ENCODE results near the gene SPATA20. TPM values are rescaled to one million over a fixed set of nuclear protein-coding genes. Genes with fewer than 3 reads are reported as not detected.
A peak's percentile ranks its signal among the peaks of the same experiment; 100 is the strongest.

SPATA20 gene
- total RNA-seq, 1 donor from 2014 or later, result 25.8 TPM

DNA sequence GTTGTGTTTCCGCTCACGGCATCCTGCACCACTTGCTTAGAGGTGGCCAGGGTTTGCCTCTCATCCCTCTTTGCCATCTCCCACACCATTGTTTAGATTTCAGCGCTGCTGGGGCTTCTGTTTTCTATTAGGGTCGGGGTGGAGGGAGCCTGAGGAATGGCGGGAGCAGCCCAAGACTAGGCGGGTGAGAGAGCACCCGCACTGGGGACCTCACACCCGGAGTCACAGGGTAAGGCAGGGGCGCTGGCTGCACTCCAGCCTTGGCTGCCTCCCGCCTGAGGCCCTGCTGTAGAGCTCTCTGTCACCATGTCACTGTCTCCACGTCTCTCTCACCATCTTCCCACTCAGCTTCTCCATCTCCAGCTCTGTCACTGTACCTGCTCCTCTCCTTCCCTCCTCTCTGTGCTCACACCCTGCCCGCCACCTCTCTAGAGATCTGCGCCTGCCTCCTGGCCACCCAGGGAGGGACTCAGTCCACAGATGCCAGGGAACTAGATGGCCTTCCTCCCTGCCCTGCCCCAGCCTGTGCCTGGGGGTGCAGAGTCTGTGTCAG is 54.9 kb downstream of the SPATA20 start:
- no peak for DNase-seq (ENCODE audit: low read depth, low spot score)
- TF ChIP-seq, protein P1, sequence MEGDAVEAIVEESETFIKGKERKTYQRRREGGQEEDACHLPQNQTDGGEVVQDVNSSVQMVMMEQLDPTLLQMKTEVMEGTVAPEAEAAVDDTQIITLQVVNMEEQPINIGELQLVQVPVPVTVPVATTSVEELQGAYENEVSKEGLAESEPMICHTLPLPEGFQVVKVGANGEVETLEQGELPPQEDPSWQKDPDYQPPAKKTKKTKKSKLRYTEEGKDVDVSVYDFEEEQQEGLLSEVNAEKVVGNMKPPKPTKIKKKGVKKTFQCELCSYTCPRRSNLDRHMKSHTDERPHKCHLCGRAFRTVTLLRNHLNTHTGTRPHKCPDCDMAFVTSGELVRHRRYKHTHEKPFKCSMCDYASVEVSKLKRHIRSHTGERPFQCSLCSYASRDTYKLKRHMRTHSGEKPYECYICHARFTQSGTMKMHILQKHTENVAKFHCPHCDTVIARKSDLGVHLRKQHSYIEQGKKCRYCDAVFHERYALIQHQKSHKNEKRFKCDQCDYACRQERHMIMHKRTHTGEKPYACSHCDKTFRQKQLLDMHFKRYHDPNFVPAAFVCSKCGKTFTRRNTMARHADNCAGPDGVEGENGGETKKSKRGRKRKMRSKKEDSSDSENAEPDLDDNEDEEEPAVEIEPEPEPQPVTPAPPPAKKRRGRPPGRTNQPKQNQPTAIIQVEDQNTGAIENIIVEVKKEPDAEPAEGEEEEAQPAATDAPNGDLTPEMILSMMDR (conservative IDR thresholded peaks at IDR 0.05), result no peak
- Mint-ChIP-seq H3K4me1 (peaks cover 24% of the 10 kb centered on the region), H3K36me3 (ENCODE audit: low read depth) (no peaks in the 10 kb centered on the region), H3K27me3 (ENCODE audit: low read depth) (peaks cover 2% of the 10 kb centered on the region), H3K4me3 (no peak overlapping the region), H3K9me3 (no peaks in the 10 kb centered on the region), H3K27ac (ENCODE audit: unreplicated experiment) (peak overlapping the region; percentile 2)

DNA sequence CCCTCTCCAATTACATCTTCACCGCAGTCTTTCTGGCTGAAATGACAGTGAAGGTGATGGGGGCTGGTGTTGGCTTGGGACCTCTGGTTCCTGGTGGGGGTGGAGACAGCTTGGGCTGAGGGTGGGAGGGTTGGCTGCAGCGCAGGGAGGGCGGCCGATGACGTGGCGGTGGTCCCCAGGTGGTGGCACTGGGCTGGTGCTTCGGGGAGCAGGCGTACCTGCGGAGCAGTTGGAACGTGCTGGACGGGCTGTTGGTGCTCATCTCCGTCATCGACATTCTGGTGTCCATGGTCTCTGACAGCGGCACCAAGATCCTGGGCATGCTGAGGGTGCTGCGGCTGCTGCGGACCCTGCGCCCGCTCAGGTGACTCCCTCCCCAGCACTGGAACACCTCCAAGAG is 55.9 kb downstream of the SPATA20 start:
- H3K4me3 Mint-ChIP-seq, result no peak overlapping the region
- H3K4me1 Mint-ChIP-seq, result peaks cover 24% of the 10 kb centered on the region
- H3K36me3 Mint-ChIP-seq (ENCODE audit: low read depth), result no peaks in the 10 kb centered on the region
- H3K9me3 Mint-ChIP-seq, result no peaks in the 10 kb centered on the region
- no peak overlapping the region for H3K27ac Mint-ChIP-seq (ENCODE audit: unreplicated experiment)
- TF ChIP-seq, protein P1 (conservative IDR thresholded peaks at IDR 0.05), result no peak
- peaks cover 2% of the 10 kb centered on the region for H3K27me3 Mint-ChIP-seq (ENCODE audit: low read depth)
- no peak for DNase-seq (ENCODE audit: low read depth, low spot score)

DNA sequence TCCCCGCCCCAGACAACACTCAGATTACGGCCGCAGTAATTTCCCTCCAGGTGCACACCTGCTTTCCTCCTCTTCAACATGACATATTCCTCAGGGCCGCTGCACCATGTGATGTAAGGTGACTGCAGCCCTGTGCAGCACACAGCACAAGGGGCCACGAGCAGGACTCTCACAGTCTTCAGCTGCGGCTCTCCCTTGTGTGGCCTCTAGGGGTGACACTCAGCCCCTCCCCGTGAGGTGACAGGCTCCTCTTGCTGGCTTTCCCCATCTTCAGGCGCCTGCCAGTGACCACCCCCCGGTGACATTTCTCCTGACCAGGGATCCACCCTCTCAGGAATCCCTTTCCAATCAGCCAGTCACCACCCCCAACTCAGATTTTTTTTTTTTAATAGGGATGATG is 56.4 kb downstream of the SPATA20 start:
- no peak for DNase-seq (ENCODE audit: low read depth, low spot score)

DNA sequence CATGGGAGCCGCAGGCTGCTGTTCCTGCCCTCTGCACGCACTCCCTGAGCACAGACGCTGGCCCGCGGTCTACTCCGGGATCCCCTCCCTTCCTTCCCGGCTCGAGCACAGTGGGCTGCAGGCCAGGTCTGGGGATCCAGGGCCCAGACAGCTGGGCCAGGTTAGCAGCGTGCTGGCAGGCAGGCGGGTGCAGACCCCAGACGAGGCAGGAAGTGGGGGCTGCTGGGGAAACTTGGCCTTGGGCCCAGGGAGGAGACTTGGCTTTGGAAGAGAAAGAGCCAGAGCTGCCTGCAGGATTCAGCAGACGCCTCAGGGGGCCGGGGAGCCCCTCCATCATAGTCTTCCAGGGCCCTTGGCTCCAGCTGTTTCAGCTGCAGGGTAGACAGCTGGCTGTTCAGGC is 57.5 kb downstream of the SPATA20 start:
- TF ChIP-seq, protein P1 (conservative IDR thresholded peaks at IDR 0.05), result no peak
- H3K36me3 Mint-ChIP-seq (ENCODE audit: low read depth), result no peaks in the 10 kb centered on the region
- no peak for DNase-seq (ENCODE audit: low read depth, low spot score)
- H3K27me3 Mint-ChIP-seq (ENCODE audit: low read depth), result peaks cover 2% of the 10 kb centered on the region
- no peaks in the 10 kb centered on the region for H3K9me3 Mint-ChIP-seq
- no peak overlapping the region for H3K27ac Mint-ChIP-seq (ENCODE audit: unreplicated experiment)
- H3K4me3 Mint-ChIP-seq, result no peak overlapping the region
- H3K4me1 Mint-ChIP-seq, result peaks cover 29% of the 10 kb centered on the region

More for the DNA sequence above, 56.4 kb downstream of the SPATA20 start:
- H3K4me1 Mint-ChIP-seq, result peaks cover 24% of the 10 kb centered on the region
- H3K4me3 Mint-ChIP-seq, result no peak overlapping the region
- peak overlapping the region; percentile 71 for H3K27ac Mint-ChIP-seq (ENCODE audit: unreplicated experiment)
- H3K27me3 Mint-ChIP-seq (ENCODE audit: low read depth), result peaks cover 2% of the 10 kb centered on the region
- TF ChIP-seq, protein P1 (conservative IDR thresholded peaks at IDR 0.05), result peak; percentile 49
- no peaks in the 10 kb centered on the region for H3K9me3 Mint-ChIP-seq
- no peaks in the 10 kb centered on the region for H3K36me3 Mint-ChIP-seq (ENCODE audit: low read depth)

DNA sequence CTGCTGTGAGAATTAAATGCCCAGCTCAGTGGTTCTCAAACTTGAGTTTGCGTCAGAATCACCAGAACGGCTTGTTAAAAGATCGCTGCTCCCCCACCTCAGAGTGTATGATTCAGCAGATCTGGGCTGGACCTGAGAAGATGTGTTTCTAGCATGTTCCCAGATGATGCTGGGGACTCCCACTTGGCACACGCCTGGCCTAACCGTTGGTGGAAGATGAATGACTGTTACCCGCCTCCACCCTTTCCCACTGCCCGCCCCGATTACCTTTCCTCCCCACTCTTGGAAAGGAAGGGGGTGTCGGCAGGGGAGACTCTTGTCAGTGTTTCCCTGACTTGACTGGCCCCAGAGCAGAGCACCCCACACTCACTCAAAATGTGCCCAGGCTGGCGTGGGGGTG is 58.5 kb downstream of the SPATA20 start:
- no peaks in the 10 kb centered on the region for H3K9me3 Mint-ChIP-seq
- H3K27me3 Mint-ChIP-seq (ENCODE audit: low read depth), result peaks cover 2% of the 10 kb centered on the region
- TF ChIP-seq, protein P1 (conservative IDR thresholded peaks at IDR 0.05), result no peak
- H3K36me3 Mint-ChIP-seq (ENCODE audit: low read depth), result no peaks in the 10 kb centered on the region
- peak overlapping the region; percentile 27 for H3K27ac Mint-ChIP-seq (ENCODE audit: unreplicated experiment)
- no peak for DNase-seq (ENCODE audit: low read depth, low spot score)
- H3K4me1 Mint-ChIP-seq, result peaks cover 34% of the 10 kb centered on the region
- H3K4me3 Mint-ChIP-seq, result no peak overlapping the region

Other genes starting within 250 kb of the SPATA20 start
- 23.4 and 26.5 TPM in 2 replicates for gene XYLT2, start 201.0 kb upstream of the SPATA20 start, total RNA-seq
- 70.4 and 72.2 TPM in 2 replicates for gene MRPL27, start 174.0 kb upstream of the SPATA20 start, total RNA-seq
- gene EME1, start 173.9 kb upstream of the SPATA20 start, total RNA-seq, result 25.5 and 31.4 TPM in 2 replicates
- gene LRRC59, start 149.7 kb upstream of the SPATA20 start, total RNA-seq, result 92.3 and 92.7 TPM in 2 replicates
- gene ACSF2, start 121.0 kb upstream of the SPATA20 start, total RNA-seq, result 31.5 and 34.5 TPM in 2 replicates
- gene CHAD, start 78.3 kb upstream of the SPATA20 start, total RNA-seq, result 0.19 and 0.27 TPM in 2 replicates
- gene RSAD1, start 68.3 kb upstream of the SPATA20 start, total RNA-seq, result 42.4 and 42.9 TPM in 2 replicates
- 1.2 and 1.7 TPM in 2 replicates for gene MYCBPAP, start 38.7 kb upstream of the SPATA20 start, total RNA-seq
- gene EPN3, start 14.4 kb upstream of the SPATA20 start, total RNA-seq, result 0.11 TPM in 1 of 2 replicates, not detected in the other
- gene CACNA1G, start 13.5 kb downstream of the SPATA20 start, total RNA-seq, result 1.1 TPM in 2 replicates
- gene ABCC3, start 87.7 kb downstream of the SPATA20 start, total RNA-seq, result not detected in 2 replicates
- 62.0 and 64.0 TPM in 2 replicates for gene ANKRD40, start 160.7 kb downstream of the SPATA20 start, total RNA-seq
- gene LUC7L3, start 172.4 kb downstream of the SPATA20 start, total RNA-seq, result 175 and 188 TPM in 2 replicates
- gene ANKRD40CL, start 220.3 kb downstream of the SPATA20 start, total RNA-seq, result not detected in 2 replicates

Measured in neural crest cell (in vitro differentiated cells).